ENCODE data around the gene IFI27L2. TPM values are rescaled to one million over a fixed set of nuclear protein-coding genes. Genes with fewer than 3 reads are reported as not detected.
A peak's percentile ranks its signal among the peaks of the same experiment; 100 is the strongest.

The IFI27L2 gene
- total RNA-seq, 8 experiments from 2014 or later = 48.8 to 239 (median 90.8) TPM

- Histone ChIP-seq H3K4me1 (replicated peaks in 1 of 2) (peaks cover 0 to 7% of the 10 kb centered on the region in 2 donors), H3K4me3 (no peak overlapping the region), H3K27ac (no peak overlapping the region)
- ATAC-seq (replicated peaks in 6 of 8) = no peak
- in situ Hi-C loops (cut with MboI; ENCODE audit: low pct_unique_long_range_greater_than_20kb in 2 of 9, low sequenced_read_pairs in 9 of 9, unreplicated experiment in 9 of 9) = loop anchor here in 1 of 9 experiments (25.0 kb wide), 1 partner anchor 206 kb away; the partner anchor contains the start of gene FAM181A
- 17 to 100% (median 92%) methylated on average over 1 to 4 of the region's 4 CpGs; no CpG with 5 or more reads in 4 of the 10 experiments for WGBS, 10 experiments
These were observed 14.3 kb upstream of the IFI27L2 start for GRCh38 chr14:94143711-94144110.

- Histone ChIP-seq H3K4me1 (replicated peaks in 1 of 2) (peaks cover 0 to 7% of the 10 kb centered on the region in 2 donors), H3K27ac (no peak overlapping the region), H3K4me3 (no peak overlapping the region)
- no peak for ATAC-seq (replicated peaks in 6 of 8)
- in situ Hi-C loops (cut with MboI; ENCODE audit: low pct_unique_long_range_greater_than_20kb in 2 of 9, low sequenced_read_pairs in 9 of 9, unreplicated experiment in 9 of 9) = loop anchor here in 1 of 9 experiments (25.0 kb wide), 1 partner anchor 206 kb away; the partner anchor contains the start of gene FAM181A
- 57 to 75% (median 65%) methylated on average over 1 to 3 of the region's 3 CpGs; no CpG with 5 or more reads in 1 of the 10 experiments for WGBS, 10 experiments
These were observed 13.8 kb upstream of the IFI27L2 start for GRCh38 chr14:94143239-94143638.

- no peak overlapping the region for H3K27ac ChIP-seq
- WGBS, 10 experiments = 9 to 100% (median 85%) methylated on average over 1 of the region's 1 CpG; no CpG with 5 or more reads in 1 of the 10 experiments
- H3K4me1 ChIP-seq (replicated peaks in 1 of 2) = peaks cover 0 to 7% of the 10 kb centered on the region in 2 donors
- H3K4me3 ChIP-seq = no peak overlapping the region
- in situ Hi-C loops (cut with MboI; ENCODE audit: low pct_unique_long_range_greater_than_20kb in 2 of 9, low sequenced_read_pairs in 9 of 9, unreplicated experiment in 9 of 9) = loop anchor here in 1 of 9 experiments (25.0 kb wide), 1 partner anchor 206 kb away; the partner anchor contains the start of gene FAM181A
- no peak for ATAC-seq (replicated peaks in 6 of 8)
These were observed 13.4 kb upstream of the IFI27L2 start for GRCh38 chr14:94142836-94143235.

DNA sequence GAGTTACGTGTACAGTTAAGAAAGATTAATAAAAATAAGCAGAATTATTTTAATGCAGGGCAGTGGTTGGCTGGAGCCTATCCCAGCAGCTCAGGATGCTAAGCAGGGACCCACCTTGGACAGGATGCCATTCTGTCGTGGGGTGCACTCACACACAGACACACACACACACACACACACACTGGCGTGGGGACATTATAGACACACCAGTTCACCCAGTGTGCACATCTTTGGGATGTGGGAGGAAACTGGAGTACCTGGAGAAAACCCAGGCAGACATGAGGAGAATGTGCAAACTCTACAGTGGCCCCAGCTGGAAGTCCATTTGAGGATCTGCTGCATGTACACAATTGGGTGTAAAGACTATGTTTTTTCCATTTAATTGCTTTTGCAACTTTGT, 12.8 kb upstream of the IFI27L2 start:
- WGBS, 10 experiments = 58 to 100% (median 95%) methylated on average over 1 to 2 of the region's 3 CpGs; no CpG with 5 or more reads in 4 of the 10 experiments
- ATAC-seq (replicated peaks in 6 of 8) = no peak
- H3K4me3 ChIP-seq = no peak overlapping the region
- H3K27ac ChIP-seq = no peak overlapping the region
- H3K4me1 ChIP-seq (replicated peaks in 1 of 2) = peaks cover 0 to 7% of the 10 kb centered on the region in 2 donors
- in situ Hi-C loops (cut with MboI; ENCODE audit: low pct_unique_long_range_greater_than_20kb in 2 of 9, low sequenced_read_pairs in 9 of 9, unreplicated experiment in 9 of 9) = loop anchor here in 1 of 9 experiments (25.0 kb wide), 1 partner anchor 205 kb away; the partner anchor contains the start of gene FAM181A

DNA sequence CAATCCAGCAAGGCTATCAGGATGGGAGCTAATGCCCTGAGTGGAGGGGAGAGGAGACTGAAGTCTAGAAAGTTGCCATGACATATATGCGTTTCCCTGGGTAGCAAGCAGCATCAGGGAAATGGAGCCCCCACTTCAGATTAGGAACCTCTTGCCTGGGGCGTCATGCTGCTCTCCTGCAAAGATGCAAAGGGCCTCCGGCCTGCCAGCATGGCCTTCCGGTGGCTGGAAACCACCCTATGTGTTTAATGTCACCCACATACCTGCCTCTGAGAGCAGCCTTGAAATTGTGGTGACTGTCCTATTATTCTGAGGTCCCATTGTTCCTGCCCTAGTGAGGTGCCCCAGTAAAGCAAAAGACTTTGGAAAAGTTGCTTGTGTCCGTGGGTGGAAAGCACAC, 10.0 kb upstream of the IFI27L2 start:
- ATAC-seq (replicated peaks in 6 of 8) = no peak
- Histone ChIP-seq H3K4me1 (replicated peaks in 1 of 2) (peaks cover 0 to under 1% of the 10 kb centered on the region in 2 donors), H3K4me3 (no peak overlapping the region), H3K27ac (no peak overlapping the region)
- in situ Hi-C loops (cut with MboI; ENCODE audit: low pct_unique_long_range_greater_than_20kb in 2 of 9, low sequenced_read_pairs in 9 of 9, unreplicated experiment in 9 of 9) = loop anchor here in 1 of 9 experiments (25.0 kb wide), 1 partner anchor 202 kb away; the partner anchor contains the start of gene FAM181A
- WGBS, 10 experiments = 81 to 100% (median 90%) methylated on average over 1 to 3 of the region's 5 CpGs; no CpG with 5 or more reads in 3 of the 10 experiments

DNA sequence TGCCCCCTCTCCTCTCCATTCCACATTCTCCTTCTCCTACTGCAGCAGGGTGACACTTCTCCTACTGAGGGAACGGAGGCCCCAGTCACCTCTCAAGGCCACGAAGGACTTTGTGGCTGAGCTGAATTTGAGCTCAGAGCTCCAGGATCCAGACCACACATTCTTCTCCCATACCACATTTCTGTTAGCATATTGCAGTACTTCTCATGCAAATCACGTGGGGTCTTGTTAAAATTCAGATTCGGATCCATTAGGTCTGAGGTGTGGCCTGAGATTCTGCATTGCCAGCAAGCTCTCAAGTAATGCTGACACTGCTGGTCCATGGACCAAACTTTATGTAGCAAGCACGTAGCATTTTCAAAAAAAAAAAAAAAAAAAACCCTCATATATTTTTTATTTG, 9.6 kb upstream of the IFI27L2 start:
- peak in 3 of 8 experiments; percentile 19 to 69 (median 56) for ATAC-seq (replicated peaks in 6 of 8)
- WGBS, 10 experiments = 0 to 67% (median 63%) methylated on average over 1 to 5 of the region's 5 CpGs; no CpG with 5 or more reads in 3 of the 10 experiments
- in situ Hi-C loops (cut with MboI; ENCODE audit: low pct_unique_long_range_greater_than_20kb in 2 of 9, low sequenced_read_pairs in 9 of 9, unreplicated experiment in 9 of 9) = loop anchor here in 1 of 9 experiments (25.0 kb wide), 1 partner anchor 202 kb away; the partner anchor contains the start of gene FAM181A
- no peak overlapping the region for H3K4me3 ChIP-seq
- H3K27ac ChIP-seq = no peak overlapping the region
- H3K4me1 ChIP-seq (replicated peaks in 1 of 2) = no peaks in the 10 kb centered on the region

- WGBS, 10 experiments = 20 to 100% (median 80%) methylated on average over 1 to 8 of the region's 9 CpGs; no CpG with 5 or more reads in 1 of the 10 experiments
- peak in 1 of 8 experiments; percentile 22 for ATAC-seq (replicated peaks in 6 of 8)
- in situ Hi-C loops (cut with MboI; ENCODE audit: low pct_unique_long_range_greater_than_20kb in 2 of 9, low sequenced_read_pairs in 9 of 9, unreplicated experiment in 9 of 9) = loop anchor here in 1 of 9 experiments (25.0 kb wide), 1 partner anchor 201 kb away; the partner anchor contains the start of gene FAM181A
- Histone ChIP-seq H3K27ac (no peak overlapping the region), H3K4me3 (no peak overlapping the region), H3K4me1 (replicated peaks in 1 of 2) (no peaks in the 10 kb centered on the region)
These were observed 8.8 kb upstream of the IFI27L2 start for GRCh38 chr14:94138251-94138650.

- WGBS, 10 experiments = 45 to 100% (median 60%) methylated on average over 1 to 11 of the region's 18 CpGs; no CpG with 5 or more reads in 1 of the 10 experiments
- in situ Hi-C loops (cut with MboI; ENCODE audit: low pct_unique_long_range_greater_than_20kb in 2 of 9, low sequenced_read_pairs in 9 of 9, unreplicated experiment in 9 of 9) = loop anchor here in 1 of 9 experiments (25.0 kb wide), 1 partner anchor 199 kb away; the partner anchor contains the start of gene FAM181A
- Histone ChIP-seq H3K4me3 (no peak overlapping the region), H3K27ac (no peak overlapping the region), H3K4me1 (replicated peaks in 1 of 2) (no peaks in the 10 kb centered on the region)
- ATAC-seq (replicated peaks in 6 of 8) = peak; percentile 81 to 96 (median 92)
These were observed 7.3 kb upstream of the IFI27L2 start for GRCh38 chr14:94136575-94137331.

DNA sequence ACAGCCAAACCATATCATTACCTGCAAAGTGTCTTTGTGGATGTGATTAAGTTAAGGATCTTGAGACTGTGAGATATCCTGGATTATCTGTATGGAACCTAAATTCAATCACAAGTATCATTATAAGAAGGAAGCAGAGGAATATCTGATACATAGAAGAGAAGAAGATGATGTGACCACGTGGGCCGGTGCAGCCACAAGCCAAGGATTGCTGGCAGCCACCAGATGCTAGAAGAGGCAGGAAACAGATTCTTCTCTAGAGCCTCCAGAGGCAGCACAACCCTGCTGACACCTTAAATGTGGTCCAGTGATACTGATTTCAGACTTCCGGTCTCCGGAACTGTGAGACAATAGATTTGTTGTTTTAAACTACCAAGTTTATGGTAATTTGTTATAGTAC, 6.1 kb upstream of the IFI27L2 start:
- WGBS, 10 experiments = 20 to 100% (median 63%) methylated on average over 1 to 4 of the region's 4 CpGs; no CpG with 5 or more reads in 2 of the 10 experiments

GRCh38 chr14:94132285-94132887, 3.0 kb upstream of the IFI27L2 start:
- Histone ChIP-seq H3K4me1 (replicated peaks in 1 of 2) (peaks cover 11 to 12% of the 10 kb centered on the region in 2 donors), H3K27ac (no peak overlapping the region), H3K4me3 (no peak overlapping the region)
- in situ Hi-C loops (cut with MboI; ENCODE audit: low pct_unique_long_range_greater_than_20kb in 2 of 9, low sequenced_read_pairs in 9 of 9, unreplicated experiment in 9 of 9) = loop anchor here in 1 of 9 experiments (25.0 kb wide), 1 partner anchor 195 kb away; the partner anchor contains the start of gene FAM181A
- WGBS, 10 experiments = 29 to 100% (median 48%) methylated on average over 2 to 4 of the region's 4 CpGs
- peak in 3 of 8 experiments; percentile 3 to 10 (median 4) for ATAC-seq (replicated peaks in 6 of 8)

More for the DNA sequence above, 6.1 kb upstream of the IFI27L2 start:
- Histone ChIP-seq H3K27ac (no peak overlapping the region), H3K4me1 (replicated peaks in 1 of 2) (peaks cover 0 to under 1% of the 10 kb centered on the region in 2 donors), H3K4me3 (no peak overlapping the region)
- in situ Hi-C loops (cut with MboI; ENCODE audit: low pct_unique_long_range_greater_than_20kb in 2 of 9, low sequenced_read_pairs in 9 of 9, unreplicated experiment in 9 of 9) = loop anchor here in 1 of 9 experiments (25.0 kb wide), 1 partner anchor 198 kb away; the partner anchor contains the start of gene FAM181A
- ATAC-seq (replicated peaks in 6 of 8) = no peak

DNA sequence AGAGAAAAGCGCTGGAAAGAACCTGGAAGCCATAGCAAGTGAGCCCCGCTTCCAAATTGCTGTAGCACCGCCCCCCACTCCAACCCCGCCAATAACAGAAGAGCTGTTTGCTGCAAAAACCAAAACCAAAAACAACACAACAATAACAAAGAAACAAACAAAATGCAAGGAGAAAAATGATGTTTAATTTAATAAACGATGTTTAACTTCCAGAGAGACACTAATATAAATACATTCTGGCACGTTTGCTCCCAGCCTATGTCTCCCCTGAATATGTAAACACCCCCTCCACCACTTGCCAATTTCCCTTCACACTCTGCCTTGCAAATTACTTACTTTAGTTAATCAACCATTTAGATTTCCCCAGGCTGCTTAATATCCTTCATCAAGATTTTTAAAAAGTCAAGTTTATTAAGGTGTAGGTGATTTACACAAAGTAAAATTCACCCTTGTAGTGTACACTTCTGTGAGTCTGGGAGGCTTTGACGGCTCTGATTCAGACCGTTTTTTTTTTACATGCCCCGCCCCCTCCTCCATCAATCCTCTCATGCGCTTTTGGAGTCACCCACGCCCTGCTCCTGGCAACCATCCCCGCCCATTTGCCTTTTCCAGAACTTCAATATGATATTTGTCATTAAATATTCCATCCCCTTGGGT, 482 bp upstream of the IFI27L2 start:
- WGBS, 10 experiments = 0 to 7% (median 0%) methylated on average over 1 to 8 of the region's 12 CpGs; no CpG with 5 or more reads in 1 of the 10 experiments
- in situ Hi-C loops (cut with MboI; ENCODE audit: low pct_unique_long_range_greater_than_20kb in 2 of 9, low sequenced_read_pairs in 9 of 9, unreplicated experiment in 9 of 9) = loop anchor here in 1 of 9 experiments (25.0 kb wide), 1 partner anchor 193 kb away; the partner anchor contains the start of gene FAM181A
- no peak overlapping the region for H3K27ac ChIP-seq
- H3K4me1 ChIP-seq (replicated peaks in 1 of 2) = peaks cover 11 to 12% of the 10 kb centered on the region in 2 donors
- H3K4me3 ChIP-seq = peak overlapping the region; percentile 40 to 48 (median 40)
- peak in 7 of 8 experiments; percentile 13 to 58 (median 27) for ATAC-seq (replicated peaks in 6 of 8)
